ENCODE results near the gene PXN.
"Not testable (repeated sequence)": the region's sequence is repeated elsewhere in the genome, so short reads cannot be mapped to it uniquely, and the experiment has no call there.

The PXN gene

GRCh38 chr12:120206228-120206627 is 59.3 kb downstream of the PXN start:
- DNase-seq, result no peak

GRCh38 chr12:120204171-120204570 is 61.4 kb downstream of the PXN start:
- no peak for DNase-seq

- DNase-seq, result no peak
These were observed 65.1 kb downstream of the PXN start for GRCh38 chr12:120200364-120200800.

- peak; percentile 55 to 60 for DNase-seq
These were observed 65.8 kb downstream of the PXN start for GRCh38 chr12:120199595-120200306.

GRCh38 chr12:120199025-120199424 is 66.5 kb downstream of the PXN start:
- DNase-seq, result peak; percentile 29 to 30

GRCh38 chr12:120197542-120197887 is 68.0 kb downstream of the PXN start:
- DNase-seq, result no peak

GRCh38 chr12:120196817-120197541 is 68.6 kb downstream of the PXN start:
- DNase-seq, result not testable (repeated sequence)

GRCh38 chr12:120196363-120196762 is 69.2 kb downstream of the PXN start:
- DNase-seq, result no peak

- DNase-seq, result peak; percentile 90 to 91
These were observed 70.8 kb downstream of the PXN start, which contains the start of gene GCN1 for GRCh38 chr12:120194534-120195395. TSS of gene GCN1 (minus strand) at chr12:120194715. CDS start at chr12:120194697, 18 bp downstream.

GRCh38 chr12:120194226-120194533 is 71.3 kb downstream of the PXN start:
- DNase-seq, result no peak

- not testable (repeated sequence) for DNase-seq
These were observed 72.2 kb downstream of the PXN start for GRCh38 chr12:120193286-120193685.

- no peak for DNase-seq
These were observed 74.5 kb downstream of the PXN start for GRCh38 chr12:120190985-120191480.

- DNase-seq, result no peak
These were observed 75.1 kb downstream of the PXN start for GRCh38 chr12:120190386-120190785.

GRCh38 chr12:120186654-120187053 is 78.9 kb downstream of the PXN start:
- no peak for DNase-seq

GRCh38 chr12:120183211-120183631 is 82.3 kb downstream of the PXN start:
- DNase-seq, result no peak

- DNase-seq, result no peak
These were observed 83.4 kb downstream of the PXN start for GRCh38 chr12:120181991-120182631.

- DNase-seq, result no peak
These were observed 84.6 kb downstream of the PXN start for GRCh38 chr12:120180975-120181374.

GRCh38 chr12:120175537-120175936 is 90.0 kb downstream of the PXN start:
- DNase-seq, result no peak

GRCh38 chr12:120175062-120175461 is 90.5 kb downstream of the PXN start:
- no peak for DNase-seq

- no peak for DNase-seq
These were observed 93.5 kb downstream of the PXN start for GRCh38 chr12:120172053-120172452.

- no peak for DNase-seq
These were observed 94.9 kb downstream of the PXN start for GRCh38 chr12:120170631-120171030.

GRCh38 chr12:120169946-120170345 is 95.6 kb downstream of the PXN start:
- DNase-seq, result no peak

- no peak for DNase-seq
These were observed 97.2 kb downstream of the PXN start for GRCh38 chr12:120168337-120168736.

Data from stimulated activated CD4-positive, alpha-beta T cell treated with anti-CD3 and anti-CD28 coated beads, Interleukin-2, amount 100 ng/mL, for 24 hours (primary cell).